GM21423 (cell line): ENCODE data around the gene CFAP221.
A peak's percentile ranks its signal among the peaks of the same experiment; 100 is the strongest.

ENCODE experiments used
- ATAC-seq: cut with Tn5 transposase; IDR thresholded peaks from one replicate; pipeline ENCODE4 v1.9.1; 2021; ENCODE audit warnings: mild to moderate bottlenecking, moderate library complexity; ENCODE audit not compliant: unreplicated experiment

The CFAP221 gene

GRCh38 chr2:119638685-119639554, 94.7 kb downstream of the CFAP221 start:
- ATAC-seq = no peak

GRCh38 chr2:119641562-119642258, 97.5 kb downstream of the CFAP221 start:
- peak; percentile 95 for ATAC-seq

- no peak for ATAC-seq
These were observed 99.9 kb downstream of the CFAP221 start for GRCh38 chr2:119644186-119644585.

GRCh38 chr2:119645173-119645855, 101.1 kb downstream of the CFAP221 start:
- ATAC-seq = no peak

GRCh38 chr2:119646149-119646548, 101.9 kb downstream of the CFAP221 start:
- ATAC-seq = no peak

- ATAC-seq = peak; percentile 93
These were observed 103.4 kb downstream of the CFAP221 start for GRCh38 chr2:119647440-119648169.

- ATAC-seq = no peak
These were observed 105.2 kb downstream of the CFAP221 start for GRCh38 chr2:119649364-119649917.

- ATAC-seq = no peak
These were observed 106.0 kb downstream of the CFAP221 start for GRCh38 chr2:119650206-119650605.

- no peak for ATAC-seq
These were observed 106.7 kb downstream of the CFAP221 start for GRCh38 chr2:119650846-119651370.

- no peak for ATAC-seq
These were observed 113.4 kb downstream of the CFAP221 start for GRCh38 chr2:119657466-119658145.

- ATAC-seq = no peak
These were observed 115.5 kb downstream of the CFAP221 start for GRCh38 chr2:119659601-119660342.

GRCh38 chr2:119660343-119660658, 116.1 kb downstream of the CFAP221 start:
- ATAC-seq = no peak

- ATAC-seq = no peak
These were observed 118.0 kb downstream of the CFAP221 start for GRCh38 chr2:119662297-119662696.

GRCh38 chr2:119668546-119668945, 124.3 kb downstream of the CFAP221 start:
- ATAC-seq = no peak

GRCh38 chr2:119671016-119671415, 126.8 kb downstream of the CFAP221 start:
- ATAC-seq = no peak

GRCh38 chr2:119671752-119672151, 127.5 kb downstream of the CFAP221 start:
- no peak for ATAC-seq

GRCh38 chr2:119672161-119672862, 128.1 kb downstream of the CFAP221 start:
- ATAC-seq = no peak

GRCh38 chr2:119673796-119674195, 129.5 kb downstream of the CFAP221 start:
- ATAC-seq = no peak
